Fibroblast of pulmonary artery (primary cell): ENCODE results near the gene PNPLA7.

Source experiments
- DNase-seq: peaks from one replicate; pipeline ENCODE4 v3.0.0-alpha.2; 2010; ENCODE audit warnings: low read depth
- H3K4me3 ChIP-seq: replicated peaks from 2 replicates; pipeline ENCODE4 v1.5.1; 2011; ENCODE audit warnings: low read depth, mild to moderate bottlenecking, control low read depth, low read length, moderate library complexity
- TF ChIP-seq, protein P1 (sequence below): IDR thresholded peaks from 2 replicates; pipeline ENCODE4 v1.5.1; 2011; ENCODE audit warnings: mild to moderate bottlenecking, control low read depth, low read length, inconsistent platforms; ENCODE audit errors: missing control alignments

PNPLA7 gene

DNA sequence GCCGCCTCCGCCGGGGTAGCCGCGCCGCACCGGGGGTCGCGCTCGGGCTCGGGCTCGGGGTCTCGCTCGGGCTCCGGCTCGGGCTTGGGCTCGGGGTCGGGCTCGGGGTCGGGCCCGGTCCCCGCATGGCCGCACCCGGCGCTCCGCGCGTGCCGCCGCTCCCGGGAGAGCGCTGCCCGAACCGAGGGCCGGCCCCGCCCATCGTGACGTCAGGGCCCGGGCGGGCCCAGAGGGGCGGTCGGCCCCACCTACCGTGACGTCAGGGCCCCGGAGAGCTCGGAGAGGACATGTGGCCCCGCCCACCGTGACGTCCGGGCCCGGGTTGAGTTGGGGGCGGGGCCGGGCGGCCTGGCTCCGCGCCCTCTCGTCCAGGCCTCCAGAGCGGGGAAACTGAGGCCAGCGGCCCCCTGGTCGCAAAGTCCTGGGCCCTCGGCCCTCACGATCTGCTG is 91.0 kb downstream of the PNPLA7 start, which contains the start of gene NSMF:
NSMF (minus strand) TSS at position 183 of the 449 bp plus-strand sequence. CDS start 232 bp downstream, outside the sequence.
- peak within 1 kb of the TSS; percentile 68 for H3K4me3 ChIP-seq
- TF ChIP-seq, protein P1, sequence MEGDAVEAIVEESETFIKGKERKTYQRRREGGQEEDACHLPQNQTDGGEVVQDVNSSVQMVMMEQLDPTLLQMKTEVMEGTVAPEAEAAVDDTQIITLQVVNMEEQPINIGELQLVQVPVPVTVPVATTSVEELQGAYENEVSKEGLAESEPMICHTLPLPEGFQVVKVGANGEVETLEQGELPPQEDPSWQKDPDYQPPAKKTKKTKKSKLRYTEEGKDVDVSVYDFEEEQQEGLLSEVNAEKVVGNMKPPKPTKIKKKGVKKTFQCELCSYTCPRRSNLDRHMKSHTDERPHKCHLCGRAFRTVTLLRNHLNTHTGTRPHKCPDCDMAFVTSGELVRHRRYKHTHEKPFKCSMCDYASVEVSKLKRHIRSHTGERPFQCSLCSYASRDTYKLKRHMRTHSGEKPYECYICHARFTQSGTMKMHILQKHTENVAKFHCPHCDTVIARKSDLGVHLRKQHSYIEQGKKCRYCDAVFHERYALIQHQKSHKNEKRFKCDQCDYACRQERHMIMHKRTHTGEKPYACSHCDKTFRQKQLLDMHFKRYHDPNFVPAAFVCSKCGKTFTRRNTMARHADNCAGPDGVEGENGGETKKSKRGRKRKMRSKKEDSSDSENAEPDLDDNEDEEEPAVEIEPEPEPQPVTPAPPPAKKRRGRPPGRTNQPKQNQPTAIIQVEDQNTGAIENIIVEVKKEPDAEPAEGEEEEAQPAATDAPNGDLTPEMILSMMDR: no peak
- peak; percentile 90 for DNase-seq

GRCh38 chr9:137458194-137459151 is 91.7 kb downstream of the PNPLA7 start:
- no peak for DNase-seq
- H3K4me3 ChIP-seq: peak overlapping the region; percentile 68
- TF ChIP-seq, protein P1: no peak

DNA sequence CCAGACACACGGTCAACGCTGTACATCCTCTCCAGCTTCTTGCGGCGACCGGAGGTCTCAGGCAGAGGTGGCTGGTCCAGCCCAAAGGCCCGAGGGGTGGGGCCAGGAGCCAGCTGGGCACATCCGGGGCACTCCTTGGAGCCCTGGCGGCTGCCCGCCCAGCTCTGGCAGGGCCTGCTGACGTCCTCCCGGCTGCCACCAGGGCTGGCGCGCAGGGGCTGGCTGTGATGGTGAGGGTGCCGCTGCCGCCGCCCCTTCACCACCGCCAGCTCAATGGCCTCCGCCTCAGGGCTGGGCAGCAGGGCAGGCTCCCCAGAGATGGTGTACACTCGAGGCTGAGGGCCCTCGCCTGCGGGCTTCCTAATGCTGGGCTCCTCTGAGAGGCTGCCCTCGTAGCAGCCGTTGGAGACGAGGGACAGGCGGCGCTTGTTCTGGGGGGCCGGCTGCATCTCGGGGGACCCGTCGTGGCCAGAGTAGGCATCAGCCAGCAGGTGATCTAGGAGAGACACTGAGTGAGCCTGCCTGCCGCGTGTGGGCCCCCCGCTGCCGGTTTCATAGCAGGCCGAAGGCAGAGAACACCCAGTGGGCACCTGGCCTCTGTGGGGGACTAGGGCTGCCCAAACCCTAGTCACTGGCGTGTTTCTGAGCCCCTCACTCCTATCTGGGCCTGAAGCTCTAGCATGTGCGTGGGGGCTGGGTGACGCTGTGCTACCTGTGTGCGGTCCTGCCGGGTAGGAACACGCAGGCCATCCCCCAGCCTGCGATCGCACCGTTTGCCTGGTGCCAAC is 92.6 kb downstream of the PNPLA7 start:
- TF ChIP-seq, protein P1: no peak
- peak overlapping the region; percentile 68 for H3K4me3 ChIP-seq
- DNase-seq: no peak

- no peak overlapping the region for H3K4me3 ChIP-seq
- DNase-seq: no peak
- TF ChIP-seq, protein P1: no peak
Measured at GRCh38 chr9:137456864-137457405, 93.3 kb downstream of the PNPLA7 start.

DNA sequence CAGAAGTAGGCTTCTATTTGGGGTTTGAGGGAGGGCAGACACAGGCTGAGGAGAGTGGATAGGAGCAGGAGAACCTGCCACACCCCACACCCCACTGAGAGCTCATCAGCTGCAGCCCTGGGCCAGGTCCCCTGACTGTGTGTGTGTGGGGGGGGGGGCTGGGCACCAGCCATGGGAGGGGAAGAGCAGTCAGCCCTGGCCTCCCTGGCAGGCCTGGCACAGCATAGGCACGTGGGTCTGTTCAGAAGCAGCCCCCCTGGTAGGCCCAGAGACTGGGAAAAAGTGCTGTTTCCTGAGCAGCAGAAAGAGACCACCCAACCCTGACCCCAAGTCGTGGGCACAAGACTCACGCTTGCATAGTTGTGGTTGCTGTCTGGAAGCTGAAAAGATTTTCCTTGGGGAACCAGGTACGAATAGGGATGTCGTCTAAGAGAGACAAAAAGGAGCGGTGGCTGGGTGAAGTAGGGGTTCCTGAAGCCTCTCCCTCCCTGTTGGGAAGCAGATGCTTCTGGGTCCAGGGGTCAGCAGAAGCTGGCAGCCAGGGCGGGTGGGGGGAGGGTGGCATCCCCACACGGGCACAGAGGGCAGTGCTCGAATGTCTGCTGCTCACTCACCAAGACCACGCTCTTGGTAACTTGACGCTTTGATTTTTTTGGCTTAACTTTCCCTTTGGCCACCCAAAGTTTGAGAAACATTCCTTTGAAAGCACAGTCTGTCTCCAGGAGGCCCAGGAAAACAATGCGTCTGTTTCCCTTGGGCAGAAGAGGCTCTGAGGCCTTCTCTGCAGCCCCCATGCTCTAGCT is 93.9 kb downstream of the PNPLA7 start:
- TF ChIP-seq, protein P1: no peak
- peak; percentile 38 for DNase-seq
- H3K4me3 ChIP-seq: no peak overlapping the region
